HepG2 (cell line): Measurements from ENCODE around the gene HDDC3. TPM values are rescaled to one million over a fixed set of nuclear protein-coding genes. Genes with fewer than 3 reads are reported as not detected.

Experiments
- ATAC-seq: fragments of 200-7000 bp; cut with Tn5 transposase; 3 replicates; pipeline ENCODE4 v1.9.1; 2020; ENCODE audit warnings: mild to moderate bottlenecking, moderate library complexity
- BruUV-seq: library from RNA; stranded (reverse); fragments of 400-500 nt; replicated peaks from 2 replicates; lab custom pipeline; 2021; lab: Mats Ljungman, UMichigan
- CTCF ChIA-PET: fragments of 300-600 bp; formaldehyde crosslinking; extraction: SDS; loops from one replicate; lab custom pipeline; 2021; ENCODE audit warnings: low total read pairs, inconsistent platforms, low intra/inter-chr PET ratio; lab: Yijun Ruan, JAX
- POLR2A ChIA-PET: fragments of 350-600 bp; sonication (Branson Sonifier 250); formaldehyde crosslinking; loops from one replicate; lab custom pipeline; 2020; ENCODE audit warnings: antibody characterized with exemption, inconsistent platforms; lab: Yijun Ruan, JAX
- DNase-seq: peaks from one replicate; pipeline ENCODE4 v3.0.0-alpha.2; 2015; ENCODE audit warnings: low spot score
- FAIRE-seq: peaks from 3 replicates; lab custom pipeline; 2011; peaks lifted over from hg19 to GRCh38; lab: Jason Lieb, UNC
- H2AFZ ChIP-seq: one replicate; pipeline ENCODE4 v1.6.1; 2011; ENCODE audit warnings: low read length, inconsistent platforms
- H3K27ac ChIP-seq: fragments of 300-600 bp; 3 replicates; pipeline ENCODE4 v1.8.0; 2011; ENCODE audit warnings: mixed run types, mild to moderate bottlenecking, mixed read lengths, low read length, inconsistent platforms; ENCODE audit not compliant: insufficient read depth; ENCODE audit errors: extremely low read length
- H3K27me3 ChIP-seq, 2 experiments: fragments of 200-600 bp in 1 of 2; 2 replicates in 1 of 2; 3 replicates in 1 of 2; pipeline versions ENCODE4 v1.6.0 to v1.8.0; 2011; ENCODE audit warnings: low read length in 2 of 2, mild to moderate bottlenecking in 2 of 2, moderate library complexity in 2 of 2, inconsistent platforms in 1 of 2; ENCODE audit not compliant: insufficient read depth in 2 of 2, control insufficient read depth in 1 of 2
- H3K36me3 ChIP-seq, 2 experiments: fragments of 200-600 bp in 1 of 2; replicated peaks in 1 of 2; 2 replicates in 1 of 2; 3 replicates in 1 of 2; pipeline versions ENCODE4 v1.5.1 to v1.8.0; 2011; ENCODE audit warnings: low read length in 2 of 2, inconsistent platforms in 1 of 2; ENCODE audit not compliant: insufficient read depth in 2 of 2, control insufficient read depth in 1 of 2
- H3K4me1 ChIP-seq: 2 replicates; pipeline ENCODE4 v1.5.1; 2012; ENCODE audit warnings: low read length, inconsistent platforms; ENCODE audit not compliant: insufficient read depth
- H3K4me2 ChIP-seq: 2 replicates; pipeline ENCODE4 v1.6.0; 2011; ENCODE audit warnings: low read depth, low read length, inconsistent platforms
- H3K4me3 ChIP-seq, 3 experiments: fragments of 200-600 bp in 1 of 3; sonication (generic), shearing (Covaris generic) in 1 of 3; replicated peaks in 1 of 3; 2 replicates each; pipeline ENCODE4 v1.5.1; 2011 to 2016; ENCODE audit warnings: low read length in 3 of 3, inconsistent platforms in 2 of 3, low read depth in 2 of 3, mild to moderate bottlenecking in 2 of 3, control low read depth in 1 of 3, mixed read lengths in 1 of 3; ENCODE audit not compliant: insufficient read depth in 1 of 3
- H3K79me2 ChIP-seq: one replicate; pipeline ENCODE4 v1.6.1; 2011; ENCODE audit warnings: low read length, inconsistent platforms; ENCODE audit not compliant: insufficient read depth
- H3K9ac ChIP-seq: 2 replicates; pipeline ENCODE4 v1.6.0; 2011; ENCODE audit warnings: mild to moderate bottlenecking, low read depth, low read length, inconsistent platforms; ENCODE audit not compliant: insufficient read depth
- H3K9me3 ChIP-seq: 2 replicates; pipeline ENCODE4 v1.5.1; 2012; ENCODE audit warnings: mild to moderate bottlenecking, low read length
- H4K20me1 ChIP-seq: 2 replicates; pipeline ENCODE4 v1.6.0; 2011; ENCODE audit warnings: inconsistent platforms, mild to moderate bottlenecking, low read length, moderate library complexity; ENCODE audit not compliant: insufficient read depth
- CTCF ChIP-seq: sonication (generic); formaldehyde crosslinking; IDR thresholded peaks from 2 replicates; pipeline ENCODE4 v1.5.0; 2020; ENCODE audit warnings: mild to moderate bottlenecking, missing genetic modification reagents, moderate library complexity
- MTF1 ChIP-seq: sonication (generic); formaldehyde crosslinking; IDR thresholded peaks from 2 replicates; pipeline ENCODE4 v1.5.0; 2020; ENCODE audit warnings: missing genetic modification reagents
- NR2F1 ChIP-seq, 2 experiments: fragments of 450-650 bp in 1 of 2; formaldehyde crosslinking in 1 of 2; IDR thresholded peaks; 2 replicates each; pipeline versions ENCODE4 v1.5.0 to v1.6.1; 2016 to 2020; ENCODE audit warnings: mild to moderate bottlenecking in 1 of 2, missing compliant biosample characterization in 1 of 2, missing genetic modification reagents in 1 of 2, moderate library complexity in 1 of 2
- WGBS: methylation state at CpG from one replicate; pipeline ENCODE4 v1.1.6; 2017; ENCODE audit warnings: low lambda C conversion rate; 5-methylcytosine and 5-hydroxymethylcytosine counted together
- in situ Hi-C: cut with HindIII; loops from 2 replicates; pipeline ENCODE4 v1.10.0; 2017; ENCODE audit warnings: low pct_unique_long_range_greater_than_20kb; ENCODE audit not compliant: extremely low pct_ligation_motif_present
- intact Hi-C: fragments of 100-400 bp; cut with micrococcal nuclease; formaldehyde crosslinking; loops from one replicate; pipeline ENCODE4 v1.10.0; 2022; ENCODE audit not compliant: unreplicated experiment
- polyA plus RNA-seq, 8 experiments: library from polyadenylated mRNA; depleted of rRNA in 3 of 8; stranded (reverse) in 7 of 8; unstranded in 1 of 8; fragments of >200 nt; fragmentation: Illumina TruSeq in 4 of 8; extraction: Trizol in 4 of 8; gene quantifications; 2 replicates each; pipeline versions ENCODE4 v1.2.1 to v1.2.3, GENCODE V29; 2011 to 2016; ENCODE audit warnings: low read depth in 4 of 8, missing spikeins in 1 of 8, mixed read lengths in 1 of 8; ENCODE audit not compliant: insufficient read depth in 1 of 8
- total RNA-seq, 5 experiments: library from RNA; depleted of rRNA; stranded (reverse); fragments of >200 nt; fragmentation: Illumina TruSeq; extraction: Trizol; gene quantifications; 2 replicates each; pipeline ENCODE4 v1.2.3, GENCODE V29; 2016; ENCODE audit warnings: low read depth in 1 of 5

HDDC3 gene
- total and polyA plus RNA-seq, 2 of the 13 experiments (the other 11 are each of a cell fraction or from before 2014, with no cell fraction given) = 18.7 to 28.3 TPM

GRCh38 chr15:90907051-90907660 lies 25.2 kb downstream of the HDDC3 start:
- ChIA-PET CTCF (no interaction called here), POLR2A (no interaction called here)
- Histone ChIP-seq H4K20me1 (no peaks in the 10 kb centered on the region), H3K4me1 (peaks cover 9% of the 10 kb centered on the region; the same call in 1 of the 2 replicates), H3K4me2 (no peak overlapping the region), H3K9me3 (no peaks in the 10 kb centered on the region), H3K36me3 (peaks cover 13 to 57% of the 10 kb centered on the region in 2 experiments), H3K27me3 (no peaks in the 10 kb centered on the region), H3K9ac (no peak overlapping the region), H3K79me2 (no peaks in the 10 kb centered on the region), H3K27ac (no peak overlapping the region), H3K4me3 (no peak overlapping the region), H2AFZ (no peak overlapping the region)
- TF ChIP-seq MTF1 (CRISPR knock-in tag) = no peak
- TF ChIP-seq CTCF (CRISPR knock-in tag) = no peak
- no peak for ATAC-seq
- WGBS = 91% methylated on average over 11 of the region's 15 CpGs
- intact Hi-C loops (no loop called here), in situ Hi-C loops (no loop called here)
- FAIRE-seq = no peak
- BruUV-seq = no TSS peak
- DNase-seq = no peak

DNA sequence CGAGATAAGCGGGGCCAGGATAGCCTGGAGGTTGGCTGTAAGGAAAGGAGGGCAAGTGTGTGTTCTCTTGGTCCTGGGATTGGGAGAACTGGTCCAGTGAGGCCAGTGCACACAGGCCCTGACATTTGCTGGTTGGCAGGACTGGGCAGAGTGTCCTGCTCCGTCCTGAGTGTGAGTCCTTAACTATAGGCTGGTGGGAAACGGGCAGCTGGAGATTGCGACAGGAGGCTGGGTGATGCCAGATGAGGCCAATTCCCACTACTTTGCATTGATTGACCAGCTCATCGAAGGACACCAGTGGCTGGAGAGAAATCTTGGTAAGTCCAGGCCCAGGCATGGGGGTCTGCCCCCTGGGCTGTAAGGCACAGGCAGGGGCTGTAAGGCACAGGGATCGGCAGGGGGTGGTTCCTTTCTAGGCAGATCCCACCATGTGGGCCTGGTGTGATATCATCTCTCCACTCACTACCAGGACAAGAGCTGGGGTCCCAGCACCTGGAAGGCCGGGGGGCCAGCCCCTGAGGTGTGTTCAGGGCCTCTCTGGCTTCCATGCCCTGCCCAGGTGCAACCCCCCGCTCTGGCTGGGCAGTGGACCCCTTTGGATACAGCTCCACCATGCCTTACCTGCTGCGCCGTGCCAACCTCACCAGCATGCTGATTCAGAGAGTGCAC lies 26.0 kb downstream of the HDDC3 start:
- Histone ChIP-seq H4K20me1 (no peaks in the 10 kb centered on the region), H3K27ac (no peak overlapping the region), H3K4me2 (no peak overlapping the region), H3K36me3 (peaks cover 12 to 50% of the 10 kb centered on the region in 2 experiments), H3K4me1 (peaks cover 17% of the 10 kb centered on the region), H3K4me3 (no peak overlapping the region), H3K79me2 (no peaks in the 10 kb centered on the region), H3K27me3 (no peaks in the 10 kb centered on the region; a peak in 1 of 5 replicates), H3K9ac (no peak overlapping the region), H2AFZ (no peak overlapping the region), H3K9me3 (no peaks in the 10 kb centered on the region)
- BruUV-seq = no TSS peak
- intact Hi-C loops = no loop called here
- WGBS = 94% methylated on average over 7 of the region's 11 CpGs
- ATAC-seq = no peak
- FAIRE-seq = no peak
- no peak for TF ChIP-seq NR2F1 (CRISPR knock-in tag; IDR thresholded peaks at IDR 0.05)
- ChIA-PET CTCF (no interaction called here), POLR2A (no interaction called here)
- in situ Hi-C loops = no loop called here
- no peak for DNase-seq
